Duodenal mucosa (tissue), 2 donors: ENCODE results near the gene ADORA2A.
A peak's percentile ranks its signal among the peaks of the same experiment; 100 is the strongest.

Experiments
- H3K27ac ChIP-seq: one replicate; pipeline ENCODE4 v1.7.0; 2013; ENCODE audit warnings: low read depth, low read length
- H3K27me3 ChIP-seq, 2 donors: one replicate each; pipeline ENCODE4 v1.7.0; 2013; ENCODE audit warnings: low read length in 2 of 2, control low read depth in 1 of 2; ENCODE audit not compliant: insufficient read depth in 2 of 2, control insufficient read depth in 1 of 2
- H3K36me3 ChIP-seq, 2 donors: one replicate each; pipeline ENCODE4 v1.7.0; 2013; ENCODE audit warnings: low read length in 2 of 2, control low read depth in 1 of 2; ENCODE audit not compliant: insufficient read depth in 2 of 2, control insufficient read depth in 1 of 2
- H3K4me1 ChIP-seq, 2 donors: one replicate each; pipeline ENCODE4 v1.7.0; 2013; ENCODE audit warnings: low read length in 2 of 2, control low read depth in 1 of 2; ENCODE audit not compliant: insufficient read depth in 2 of 2, control insufficient read depth in 1 of 2
- H3K4me3 ChIP-seq, 2 donors: one replicate each; pipeline ENCODE4 v1.7.0; 2013; ENCODE audit warnings: low read length in 2 of 2, low read depth in 1 of 2
- H3K9ac ChIP-seq, 2 donors: one replicate each; pipeline ENCODE4 v1.7.0; 2013; ENCODE audit warnings: low read length in 2 of 2, low read depth in 1 of 2
- H3K9me3 ChIP-seq, 2 donors: one replicate each; pipeline ENCODE4 v1.7.0; 2013; ENCODE audit warnings: low read length in 2 of 2, control low read depth in 1 of 2; ENCODE audit not compliant: control insufficient read depth in 1 of 2

ADORA2A gene

GRCh38 chr22:24391836-24392217 lies 35.6 kb upstream of the ADORA2A start:
- Histone ChIP-seq H3K4me3 (no peak overlapping the region), H3K9ac (no peak overlapping the region), H3K27ac (no peak overlapping the region), H3K9me3 (no peaks in the 10 kb centered on the region), H3K36me3 (peaks cover 1 to 8% of the 10 kb centered on the region in 2 donors), H3K4me1 (peaks cover 8 to 10% of the 10 kb centered on the region in 2 donors), H3K27me3 (no peaks in the 10 kb centered on the region)

- Histone ChIP-seq H3K9me3 (no peaks in the 10 kb centered on the region), H3K4me1 (peaks cover 8 to 10% of the 10 kb centered on the region in 2 donors), H3K27ac (no peak overlapping the region), H3K9ac (no peak overlapping the region), H3K36me3 (peaks cover 6 to 13% of the 10 kb centered on the region in 2 donors), H3K4me3 (no peak overlapping the region), H3K27me3 (no peaks in the 10 kb centered on the region)
Observed at GRCh38 chr22:24392218-24392931, 35.0 kb upstream of the ADORA2A start.

- H3K4me3 ChIP-seq, result no peak overlapping the region
- H3K27ac ChIP-seq, result no peak overlapping the region
- no peak overlapping the region for H3K9ac ChIP-seq
- H3K4me1 ChIP-seq, result peaks cover 8 to 10% of the 10 kb centered on the region in 2 donors
- H3K36me3 ChIP-seq, result peaks cover 6 to 14% of the 10 kb centered on the region in 2 donors
- H3K9me3 ChIP-seq, result no peaks in the 10 kb centered on the region
- no peaks in the 10 kb centered on the region for H3K27me3 ChIP-seq
Observed at GRCh38 chr22:24393012-24393559, 34.3 kb upstream of the ADORA2A start.

- peaks cover 6 to 14% of the 10 kb centered on the region in 2 donors for H3K36me3 ChIP-seq
- no peak overlapping the region for H3K4me3 ChIP-seq
- H3K9ac ChIP-seq, result no peak overlapping the region
- peaks cover 8 to 10% of the 10 kb centered on the region in 2 donors for H3K4me1 ChIP-seq
- no peak overlapping the region for H3K27ac ChIP-seq
- no peaks in the 10 kb centered on the region for H3K9me3 ChIP-seq
- no peaks in the 10 kb centered on the region for H3K27me3 ChIP-seq
Observed at GRCh38 chr22:24393848-24394247, 33.6 kb upstream of the ADORA2A start.

- Histone ChIP-seq H3K36me3 (peaks cover 6 to 14% of the 10 kb centered on the region in 2 donors), H3K27ac (no peak overlapping the region), H3K9ac (no peak overlapping the region), H3K4me3 (no peak overlapping the region), H3K4me1 (peaks cover 8 to 10% of the 10 kb centered on the region in 2 donors), H3K27me3 (no peaks in the 10 kb centered on the region), H3K9me3 (no peaks in the 10 kb centered on the region)
Observed at GRCh38 chr22:24394254-24394653, 33.1 kb upstream of the ADORA2A start.

GRCh38 chr22:24398409-24398808 lies 29.0 kb upstream of the ADORA2A start:
- Histone ChIP-seq H3K9ac (no peak overlapping the region), H3K9me3 (no peaks in the 10 kb centered on the region), H3K36me3 (peaks cover 6 to 11% of the 10 kb centered on the region in 2 donors), H3K27ac (no peak overlapping the region), H3K27me3 (no peaks in the 10 kb centered on the region), H3K4me1 (peaks cover 20 to 24% of the 10 kb centered on the region in 2 donors), H3K4me3 (no peak overlapping the region)

- H3K4me3 ChIP-seq, result peak overlapping the region; percentile 22 to 52
Observed at GRCh38 chr22:24400034-24400725, 27.2 kb upstream of the ADORA2A start.

GRCh38 chr22:24400726-24401596 lies 26.4 kb upstream of the ADORA2A start:
- Histone ChIP-seq H3K36me3 (peaks cover 12 to 19% of the 10 kb centered on the region in 2 donors), H3K27ac (peak overlapping the region; percentile 55), H3K4me1 (peaks cover 23 to 26% of the 10 kb centered on the region in 2 donors), H3K27me3 (no peaks in the 10 kb centered on the region), H3K4me3 (peak overlapping the region; percentile 22 to 52), H3K9ac (peak overlapping the region in 1 of 2 donors; percentile 23), H3K9me3 (no peaks in the 10 kb centered on the region)

More at GRCh38 chr22:24400034-24400725, 27.2 kb upstream of the ADORA2A start:
- Histone ChIP-seq H3K9me3 (no peaks in the 10 kb centered on the region), H3K36me3 (peaks cover 12 to 17% of the 10 kb centered on the region in 2 donors), H3K27ac (peak overlapping the region; percentile 24), H3K9ac (no peak overlapping the region), H3K27me3 (no peaks in the 10 kb centered on the region), H3K4me1 (peaks cover 23 to 26% of the 10 kb centered on the region in 2 donors)

- peaks cover 26% of the 10 kb centered on the region in 2 donors for H3K4me1 ChIP-seq
- no peaks in the 10 kb centered on the region for H3K27me3 ChIP-seq
- H3K9me3 ChIP-seq, result no peaks in the 10 kb centered on the region
- no peak overlapping the region for H3K27ac ChIP-seq
- no peak overlapping the region for H3K9ac ChIP-seq
- H3K36me3 ChIP-seq, result peaks cover 9 to 13% of the 10 kb centered on the region in 2 donors
- H3K4me3 ChIP-seq, result no peak overlapping the region
Observed at GRCh38 chr22:24401931-24402367, 25.4 kb upstream of the ADORA2A start.
